GM13977 (cell line): ENCODE data around the gene TEX264.

Experiments used
- DNase-seq: peaks from one replicate; pipeline ENCODE4 v3.0.0; 2012; ENCODE audit warnings: low spot score
- CTCF ChIP-seq: IDR thresholded peaks from 2 replicates; pipeline ENCODE4 v1.5.1; 2012; ENCODE audit warnings: mild to moderate bottlenecking, control low read depth; ENCODE audit not compliant: insufficient read depth; ENCODE audit errors: extremely low read depth, missing control alignments
- in situ Hi-C: fragments of 300-500 bp; cut with MboI; formaldehyde crosslinking; loops from one replicate; pipeline ENCODE4 v1.12.0; 2022; ENCODE audit warnings: low sequenced_read_pairs, low pct_unique_long_range_greater_than_20kb, mixed read lengths, inconsistent platforms; ENCODE audit not compliant: unreplicated experiment

TEX264 gene

GRCh38 chr3:51706788-51707731 lies 36.0 kb downstream of the TEX264 start, which contains the start of gene GRM2:
GRM2 (plus strand) TSS chr3:51707068; CDS start chr3:51708984, 1,916 bp downstream.
- no peak for TF ChIP-seq CTCF
- DNase-seq: no peak
- in situ Hi-C loops: no loop called here

DNA sequence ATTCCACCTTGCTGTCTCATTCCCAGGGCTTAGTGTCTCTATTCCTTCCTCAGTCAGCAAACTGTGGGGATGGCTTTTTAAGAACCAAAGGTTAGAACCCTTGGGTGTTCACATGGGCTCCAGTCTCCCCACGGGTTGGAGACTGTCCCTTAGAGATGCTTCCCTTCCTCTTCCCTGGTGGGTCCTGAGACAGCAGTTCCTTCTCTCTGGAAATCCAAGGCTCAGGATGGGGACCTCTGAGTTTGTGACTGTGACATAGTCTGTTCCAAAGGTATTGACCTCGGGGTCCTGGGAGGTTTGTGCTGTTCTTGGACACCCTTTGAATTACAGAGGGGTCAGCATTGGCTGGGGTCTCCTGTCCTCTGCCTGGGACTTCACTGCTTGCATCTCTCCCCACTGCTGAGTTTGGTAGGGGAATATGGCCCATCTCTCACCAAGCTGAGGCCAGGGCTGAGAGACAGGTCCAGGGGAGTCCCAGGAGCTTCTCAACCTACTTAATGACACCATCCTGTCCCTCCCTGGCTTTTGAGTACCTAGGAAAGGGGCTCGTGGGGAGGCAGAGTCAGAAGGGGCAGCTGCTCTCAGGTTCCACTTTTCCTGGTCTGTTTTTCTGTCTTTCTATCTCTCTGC lies 37.3 kb downstream of the TEX264 start:
- no peak for TF ChIP-seq CTCF
- no peak for DNase-seq
- in situ Hi-C loops: no loop called here

DNA sequence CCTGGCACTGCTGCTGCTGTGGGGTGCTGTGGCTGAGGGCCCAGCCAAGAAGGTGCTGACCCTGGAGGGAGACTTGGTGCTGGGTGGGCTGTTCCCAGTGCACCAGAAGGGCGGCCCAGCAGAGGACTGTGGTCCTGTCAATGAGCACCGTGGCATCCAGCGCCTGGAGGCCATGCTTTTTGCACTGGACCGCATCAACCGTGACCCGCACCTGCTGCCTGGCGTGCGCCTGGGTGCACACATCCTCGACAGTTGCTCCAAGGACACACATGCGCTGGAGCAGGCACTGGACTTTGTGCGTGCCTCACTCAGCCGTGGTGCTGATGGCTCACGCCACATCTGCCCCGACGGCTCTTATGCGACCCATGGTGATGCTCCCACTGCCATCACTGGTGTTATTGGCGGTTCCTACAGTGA lies 38.0 kb downstream of the TEX264 start:
- in situ Hi-C loops: no loop called here
- DNase-seq: no peak
- TF ChIP-seq CTCF: no peak

DNA sequence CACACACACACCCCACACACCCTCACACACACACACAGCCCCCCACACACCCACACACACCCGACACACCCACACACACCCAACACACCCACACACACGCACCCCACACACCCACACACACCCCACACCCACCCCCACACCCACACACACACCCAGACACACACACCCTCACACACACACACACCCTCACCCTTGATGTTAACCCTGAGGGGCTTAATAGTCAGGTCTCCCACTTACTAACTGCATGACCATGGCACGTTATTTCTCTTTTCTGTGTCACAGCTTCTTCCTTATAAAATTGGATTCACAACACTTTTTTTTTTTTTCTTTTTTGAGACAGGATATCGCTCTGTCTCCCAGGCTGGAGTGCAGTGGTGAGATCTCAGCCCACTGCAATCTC lies 38.6 kb downstream of the TEX264 start:
- no peak for TF ChIP-seq CTCF
- in situ Hi-C loops: no loop called here
- DNase-seq: no peak

DNA sequence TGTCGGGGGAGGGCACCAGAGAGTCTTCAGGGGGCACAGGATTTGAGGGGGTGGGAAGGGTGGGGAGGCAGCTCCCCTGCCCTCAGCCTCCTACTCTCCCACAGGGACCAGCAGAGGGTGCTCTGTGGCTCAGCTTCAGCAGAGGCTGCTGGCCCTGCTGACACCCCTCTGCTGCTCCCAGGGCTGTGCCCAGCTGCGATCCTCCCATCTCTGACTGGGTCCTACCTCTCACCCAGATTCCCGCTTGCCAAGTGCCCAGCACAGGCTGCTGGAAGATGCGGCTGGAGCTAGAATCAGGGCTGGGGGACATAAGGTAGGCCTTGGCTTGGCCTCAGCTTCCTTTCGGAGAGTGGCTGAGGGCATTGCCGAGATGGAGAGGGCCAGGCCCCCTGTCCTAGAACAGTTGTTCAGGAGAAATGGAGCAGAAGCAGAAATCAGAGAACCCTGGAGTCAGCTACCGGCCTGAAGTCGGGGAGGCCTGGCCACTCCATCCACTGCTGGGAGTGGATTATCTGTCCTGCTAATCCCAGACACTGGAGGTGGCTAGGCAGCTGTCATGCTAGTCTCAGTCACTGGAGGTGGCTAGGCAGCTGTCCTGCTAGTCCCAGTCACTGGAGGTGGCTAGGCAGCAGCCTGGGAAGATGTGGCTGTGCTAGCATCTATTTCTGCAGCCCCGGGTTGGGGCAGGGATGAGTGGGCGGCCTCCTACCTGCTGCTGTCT lies 39.7 kb downstream of the TEX264 start:
- TF ChIP-seq CTCF: peak; percentile 10

DNA sequence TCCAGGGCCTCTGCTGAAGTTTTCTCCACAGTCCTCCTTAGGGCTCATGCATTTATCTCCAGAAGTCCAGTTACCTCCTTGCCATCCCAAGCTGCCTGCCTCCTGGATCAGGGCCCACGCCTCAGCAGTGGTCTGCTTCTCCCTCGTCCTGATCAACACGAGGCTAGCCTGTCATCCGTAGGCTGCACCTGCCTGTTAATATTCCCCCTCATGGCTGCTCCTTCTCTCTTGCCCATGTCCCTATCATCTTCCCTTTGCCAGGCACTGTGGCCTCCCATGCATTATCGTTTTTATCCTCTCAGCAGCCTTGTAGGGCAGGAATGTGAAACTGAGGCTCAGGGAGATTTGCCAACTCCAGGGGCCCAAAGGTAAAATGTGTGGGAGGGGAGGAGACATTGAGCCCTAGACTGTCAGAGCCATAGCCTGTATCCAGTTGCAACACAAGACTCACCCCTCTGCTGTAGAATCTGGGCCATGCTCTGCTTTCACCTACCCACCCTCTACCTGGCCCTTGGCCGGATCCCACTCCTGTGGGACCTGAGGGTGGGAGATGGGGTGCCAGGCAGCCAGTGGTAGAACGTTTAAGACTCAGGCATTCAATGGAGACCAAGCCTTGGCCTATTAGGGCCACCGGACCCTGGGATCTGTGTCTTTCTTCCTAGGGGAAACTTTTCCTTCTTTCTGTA lies 40.4 kb downstream of the TEX264 start:
- TF ChIP-seq CTCF: no peak
- in situ Hi-C loops: no loop called here
- DNase-seq: no peak

More for the DNA sequence above, 39.7 kb downstream of the TEX264 start:
- in situ Hi-C loops: no loop called here
- no peak for DNase-seq
